Measurements from ENCODE around the gene ATP10A.

ATP10A gene

GRCh38 chr15:25687276-25687675 lies 175.9 kb downstream of the ATP10A start:
- H3K23ac ChIP-seq (ENCODE audit: low read depth, low read length, poor library complexity), result no peak overlapping the region
- H4K8ac ChIP-seq (ENCODE audit: low read depth, low read length), result no peak overlapping the region
- H3K9ac ChIP-seq (ENCODE audit: low read depth, low read length, poor library complexity), result no peak overlapping the region
- no peak overlapping the region for H3K27ac ChIP-seq (replicated peaks; ENCODE audit: low read length)
- no peak overlapping the region for H2BK15ac ChIP-seq (ENCODE audit: low read length)
- no peak overlapping the region for H3K4ac ChIP-seq (ENCODE audit: low read length)
- H3K79me1 ChIP-seq (ENCODE audit: low read depth, low read length), result no peaks in the 10 kb centered on the region
- no peak overlapping the region for H2BK120ac ChIP-seq (ENCODE audit: low read depth, low read length)
- H2AFZ ChIP-seq (ENCODE audit: low read length), result no peak overlapping the region
- no peaks in the 10 kb centered on the region for H3K36me3 ChIP-seq (replicated peaks in 1 of 2; ENCODE audit: control insufficient read depth in 2 of 2, insufficient read depth in 2 of 2, low read length in 2 of 2)
- no peak overlapping the region for H2BK12ac ChIP-seq (ENCODE audit: low read length)
- H3K9me3 ChIP-seq (replicated peaks in 1 of 2; ENCODE audit: control insufficient read depth in 2 of 2, insufficient read depth in 1 of 2, low read depth in 1 of 2, low read length in 2 of 2), result peaks cover 0 to 11% of the 10 kb centered on the region in 2 donors
- H3K4me1 ChIP-seq (ENCODE audit: control insufficient read depth in 2 of 2, insufficient read depth in 1 of 2, low read depth in 1 of 2, low read length in 2 of 2), result peaks cover 6 to 8% of the 10 kb centered on the region in 2 donors
- no peak for DNase-seq (ENCODE audit: low spot score)
- no peak overlapping the region for H4K91ac ChIP-seq (ENCODE audit: low read depth, low read length, poor library complexity)
- WGBS, 2 donors (ENCODE audit: extremely low coverage in 2 of 2, insufficient read length in 2 of 2, insufficient replicate concordance in 1 of 2), result no CpG with 5 or more reads among the region's 5 CpGs
- no peak overlapping the region for H3K18ac ChIP-seq (ENCODE audit: low read length)
- H3K4me2 ChIP-seq (ENCODE audit: insufficient read depth, low read length, poor library complexity, severe bottlenecking), result no peak overlapping the region
- no peak overlapping the region for H2BK5ac ChIP-seq (ENCODE audit: low read length)
- H2AK5ac ChIP-seq (ENCODE audit: low read depth, low read length), result no peak overlapping the region
- no peaks in the 10 kb centered on the region for H3K27me3 ChIP-seq (ENCODE audit: control insufficient read depth in 3 of 3, insufficient read depth in 3 of 3, low read depth in 1 of 3, low read length in 3 of 3)
- no peak overlapping the region for H3K4me3 ChIP-seq (ENCODE audit: low read length in 2 of 2)
- H3K14ac ChIP-seq (ENCODE audit: low read length), result no peak overlapping the region

- peaks cover 6 to 8% of the 10 kb centered on the region in 2 donors for H3K4me1 ChIP-seq (ENCODE audit: control insufficient read depth in 2 of 2, insufficient read depth in 1 of 2, low read depth in 1 of 2, low read length in 2 of 2)
- no peak overlapping the region for H3K9ac ChIP-seq (ENCODE audit: low read depth, low read length, poor library complexity)
- no peaks in the 10 kb centered on the region for H3K79me1 ChIP-seq (ENCODE audit: low read depth, low read length)
- H2AK5ac ChIP-seq (ENCODE audit: low read depth, low read length), result no peak overlapping the region
- H3K14ac ChIP-seq (ENCODE audit: low read length), result no peak overlapping the region
- H2BK5ac ChIP-seq (ENCODE audit: low read length), result no peak overlapping the region
- no peaks in the 10 kb centered on the region for H3K36me3 ChIP-seq (replicated peaks in 1 of 2; ENCODE audit: control insufficient read depth in 2 of 2, insufficient read depth in 2 of 2, low read length in 2 of 2)
- no peak overlapping the region for H4K91ac ChIP-seq (ENCODE audit: low read depth, low read length, poor library complexity)
- H3K4me3 ChIP-seq (ENCODE audit: low read length in 2 of 2), result no peak overlapping the region
- no peak overlapping the region for H2BK120ac ChIP-seq (ENCODE audit: low read depth, low read length)
- H3K23ac ChIP-seq (ENCODE audit: low read depth, low read length, poor library complexity), result no peak overlapping the region
- H3K18ac ChIP-seq (ENCODE audit: low read length), result no peak overlapping the region
- H2BK12ac ChIP-seq (ENCODE audit: low read length), result no peak overlapping the region
- peaks cover 0 to 11% of the 10 kb centered on the region in 2 donors for H3K9me3 ChIP-seq (replicated peaks in 1 of 2; ENCODE audit: control insufficient read depth in 2 of 2, insufficient read depth in 1 of 2, low read depth in 1 of 2, low read length in 2 of 2)
- no peak overlapping the region for H3K4ac ChIP-seq (ENCODE audit: low read length)
- no peak overlapping the region for H2AFZ ChIP-seq (ENCODE audit: low read length)
- DNase-seq (ENCODE audit: low spot score), result no peak
- H3K27ac ChIP-seq (replicated peaks; ENCODE audit: low read length), result no peak overlapping the region
- H2BK15ac ChIP-seq (ENCODE audit: low read length), result no peak overlapping the region
- no peak overlapping the region for H3K4me2 ChIP-seq (ENCODE audit: insufficient read depth, low read length, poor library complexity, severe bottlenecking)
- H3K27me3 ChIP-seq (ENCODE audit: control insufficient read depth in 3 of 3, insufficient read depth in 3 of 3, low read depth in 1 of 3, low read length in 3 of 3), result no peaks in the 10 kb centered on the region
- no CpG with 5 or more reads among the region's 6 CpGs for WGBS, 2 donors (ENCODE audit: extremely low coverage in 2 of 2, insufficient read length in 2 of 2, insufficient replicate concordance in 1 of 2)
- H4K8ac ChIP-seq (ENCODE audit: low read depth, low read length), result no peak overlapping the region
Observed at GRCh38 chr15:25686780-25687179, 176.3 kb downstream of the ATP10A start.

- H3K14ac ChIP-seq (ENCODE audit: low read length), result no peak overlapping the region
- no peak overlapping the region for H3K18ac ChIP-seq (ENCODE audit: low read length)
- no peak overlapping the region for H4K8ac ChIP-seq (ENCODE audit: low read depth, low read length)
- H3K4me1 ChIP-seq (ENCODE audit: control insufficient read depth in 2 of 2, insufficient read depth in 1 of 2, low read depth in 1 of 2, low read length in 2 of 2), result peaks cover 6 to 8% of the 10 kb centered on the region in 2 donors
- no peak overlapping the region for H3K9ac ChIP-seq (ENCODE audit: low read depth, low read length, poor library complexity)
- H2AK5ac ChIP-seq (ENCODE audit: low read depth, low read length), result no peak overlapping the region
- H3K4me2 ChIP-seq (ENCODE audit: insufficient read depth, low read length, poor library complexity, severe bottlenecking), result no peak overlapping the region
- H3K79me1 ChIP-seq (ENCODE audit: low read depth, low read length), result no peaks in the 10 kb centered on the region
- H3K27me3 ChIP-seq (ENCODE audit: control insufficient read depth in 3 of 3, insufficient read depth in 3 of 3, low read depth in 1 of 3, low read length in 3 of 3), result no peaks in the 10 kb centered on the region
- H3K9me3 ChIP-seq (replicated peaks in 1 of 2; ENCODE audit: control insufficient read depth in 2 of 2, insufficient read depth in 1 of 2, low read depth in 1 of 2, low read length in 2 of 2), result peaks cover 0 to 11% of the 10 kb centered on the region in 2 donors
- H3K36me3 ChIP-seq (replicated peaks in 1 of 2; ENCODE audit: control insufficient read depth in 2 of 2, insufficient read depth in 2 of 2, low read length in 2 of 2), result no peaks in the 10 kb centered on the region
- no peak overlapping the region for H2BK15ac ChIP-seq (ENCODE audit: low read length)
- peak overlapping the region; percentile 91 for H2BK12ac ChIP-seq (ENCODE audit: low read length)
- no peak overlapping the region for H3K27ac ChIP-seq (replicated peaks; ENCODE audit: low read length)
- DNase-seq (ENCODE audit: low spot score), result no peak
- no CpG with 5 or more reads among the region's 13 CpGs for WGBS, 2 donors (ENCODE audit: extremely low coverage in 2 of 2, insufficient read length in 2 of 2, insufficient replicate concordance in 1 of 2)
- peak overlapping the region; percentile 31 for H4K91ac ChIP-seq (ENCODE audit: low read depth, low read length, poor library complexity)
- no peak overlapping the region for H2BK5ac ChIP-seq (ENCODE audit: low read length)
- H3K4ac ChIP-seq (ENCODE audit: low read length), result no peak overlapping the region
- H3K23ac ChIP-seq (ENCODE audit: low read depth, low read length, poor library complexity), result no peak overlapping the region
- H2BK120ac ChIP-seq (ENCODE audit: low read depth, low read length), result no peak overlapping the region
- peak overlapping the region; percentile 66 for H2AFZ ChIP-seq (ENCODE audit: low read length)
- no peak overlapping the region for H3K4me3 ChIP-seq (ENCODE audit: low read length in 2 of 2)
Observed at GRCh38 chr15:25684521-25685431, 178.4 kb downstream of the ATP10A start.

GRCh38 chr15:25683911-25684310 lies 179.2 kb downstream of the ATP10A start:
- Histone ChIP-seq H3K9ac (ENCODE audit: low read depth, low read length, poor library complexity) (no peak overlapping the region), H3K36me3 (replicated peaks in 1 of 2; ENCODE audit: control insufficient read depth in 2 of 2, insufficient read depth in 2 of 2, low read length in 2 of 2) (no peaks in the 10 kb centered on the region), H3K4ac (ENCODE audit: low read length) (no peak overlapping the region)

More at GRCh38 chr15:25683911-25684310, 179.2 kb downstream of the ATP10A start:
- Histone ChIP-seq H2AK5ac (ENCODE audit: low read depth, low read length) (no peak overlapping the region), H2BK5ac (ENCODE audit: low read length) (no peak overlapping the region), H2BK15ac (ENCODE audit: low read length) (no peak overlapping the region), H2BK12ac (ENCODE audit: low read length) (no peak overlapping the region), H3K79me1 (ENCODE audit: low read depth, low read length) (no peaks in the 10 kb centered on the region), H3K27ac (replicated peaks; ENCODE audit: low read length) (no peak overlapping the region), H4K8ac (ENCODE audit: low read depth, low read length) (no peak overlapping the region), H4K91ac (ENCODE audit: low read depth, low read length, poor library complexity) (no peak overlapping the region), H3K4me1 (ENCODE audit: control insufficient read depth in 2 of 2, insufficient read depth in 1 of 2, low read depth in 1 of 2, low read length in 2 of 2) (peaks cover 6 to 8% of the 10 kb centered on the region in 2 donors), H3K23ac (ENCODE audit: low read depth, low read length, poor library complexity) (no peak overlapping the region), H3K14ac (ENCODE audit: low read length) (no peak overlapping the region), H3K27me3 (ENCODE audit: control insufficient read depth in 3 of 3, insufficient read depth in 3 of 3, low read depth in 1 of 3, low read length in 3 of 3) (no peaks in the 10 kb centered on the region), H3K9me3 (replicated peaks in 1 of 2; ENCODE audit: control insufficient read depth in 2 of 2, insufficient read depth in 1 of 2, low read depth in 1 of 2, low read length in 2 of 2) (peaks cover 0 to 11% of the 10 kb centered on the region in 2 donors), H2AFZ (ENCODE audit: low read length) (no peak overlapping the region), H3K4me3 (ENCODE audit: low read length in 2 of 2) (no peak overlapping the region), H3K18ac (ENCODE audit: low read length) (no peak overlapping the region), H3K4me2 (ENCODE audit: insufficient read depth, low read length, poor library complexity, severe bottlenecking) (no peak overlapping the region), H2BK120ac (ENCODE audit: low read depth, low read length) (no peak overlapping the region)
- no CpG with 5 or more reads among the region's 3 CpGs for WGBS, 2 donors (ENCODE audit: extremely low coverage in 2 of 2, insufficient read length in 2 of 2, insufficient replicate concordance in 1 of 2)
- DNase-seq (ENCODE audit: low spot score), result no peak
